NCI-H774 (cell line): ENCODE data around the gene ZNF469.

Source experiments
- DNase-seq: peaks from one replicate; lab custom pipeline; 2025; lab: John Stamatoyannopoulos, UW

The ZNF469 gene

GRCh38 chr16:88360999-88361398, 21.8 kb upstream of the ZNF469 start:
- DNase-seq = no peak

- DNase-seq = no peak
Measured at GRCh38 chr16:88361775-88362174, 21.0 kb upstream of the ZNF469 start.

GRCh38 chr16:88363239-88363891, 19.4 kb upstream of the ZNF469 start:
- DNase-seq = no peak

DNA sequence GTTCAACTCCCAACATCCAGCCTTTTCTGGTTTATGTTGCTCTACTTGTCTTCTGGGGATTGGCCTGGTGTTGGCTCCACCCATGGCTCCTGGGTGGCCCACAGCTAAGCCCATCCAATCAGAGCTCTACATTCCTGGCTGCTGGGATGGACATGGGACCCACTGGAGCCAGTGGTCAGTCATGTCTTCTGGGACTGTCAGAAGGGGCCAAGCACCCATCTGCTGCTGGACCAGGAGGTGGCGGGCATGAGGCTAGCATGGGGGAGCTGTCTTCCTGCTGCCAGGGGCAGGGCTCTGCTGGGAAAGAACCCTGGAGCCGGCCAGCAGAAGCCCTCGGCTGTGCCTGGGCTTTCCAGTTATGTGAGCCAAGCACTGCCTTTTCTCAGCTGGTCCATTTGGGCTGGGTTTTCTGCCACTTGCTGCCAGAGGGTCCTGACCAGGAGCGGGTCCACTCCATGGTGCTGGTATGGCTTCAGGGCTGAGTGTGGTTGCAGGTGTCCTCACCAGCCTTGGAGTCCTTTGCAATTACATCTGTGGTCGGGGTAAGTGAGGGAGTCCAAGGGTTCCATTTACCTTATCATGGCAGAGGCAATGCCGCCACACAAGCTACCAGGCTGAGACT, 17.4 kb upstream of the ZNF469 start:
- no peak for DNase-seq

DNA sequence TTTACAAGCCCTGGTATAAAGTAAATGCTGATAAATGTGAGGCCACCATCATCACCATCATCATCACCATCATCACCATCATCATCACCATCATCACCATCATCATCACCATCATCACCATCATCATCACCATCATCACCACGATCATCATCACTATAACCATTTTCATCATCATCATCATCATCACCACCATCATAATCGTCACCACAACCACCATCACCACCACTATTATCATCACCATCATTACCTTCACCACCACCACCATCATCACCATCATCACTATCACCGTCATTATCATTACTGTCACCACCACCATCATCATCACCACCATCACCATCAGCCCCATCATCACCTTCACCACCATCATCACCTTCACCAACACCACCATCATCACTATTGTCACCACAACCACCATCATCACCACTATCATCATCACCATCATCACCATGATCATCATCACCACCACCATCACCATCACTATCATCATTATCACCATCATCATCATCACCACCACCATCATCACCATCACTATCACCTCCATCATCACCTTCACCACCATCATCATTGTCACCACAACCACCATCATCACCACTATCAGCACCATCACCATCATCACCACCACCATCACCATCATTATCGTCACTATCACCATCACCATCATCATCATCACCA, 16.6 kb upstream of the ZNF469 start:
- DNase-seq = no peak

GRCh38 chr16:88366704-88367047, 16.1 kb upstream of the ZNF469 start:
- no peak for DNase-seq

DNA sequence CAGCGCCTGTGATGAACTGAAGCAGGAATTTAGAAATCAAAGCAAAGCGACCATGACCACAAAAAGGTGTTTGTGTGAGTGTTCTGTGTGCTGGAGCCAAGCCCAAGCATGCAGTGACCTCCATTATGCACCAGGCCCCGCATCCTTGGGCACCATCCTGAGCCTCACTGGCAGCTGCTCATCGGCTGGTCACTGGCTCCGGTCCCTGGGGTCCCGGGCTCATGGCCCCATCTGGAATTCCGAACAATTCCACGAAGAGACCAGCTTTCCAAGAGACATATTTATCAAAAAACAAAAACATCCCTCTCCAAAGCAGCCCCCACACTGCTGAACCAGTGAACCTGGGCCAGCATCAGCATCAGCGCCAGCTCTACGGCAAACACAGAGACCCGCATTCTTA, 15.2 kb upstream of the ZNF469 start:
- no peak for DNase-seq

- no peak for DNase-seq
Measured at GRCh38 chr16:88368036-88368435, 14.7 kb upstream of the ZNF469 start.

GRCh38 chr16:88368994-88369393, 13.8 kb upstream of the ZNF469 start:
- no peak for DNase-seq

DNA sequence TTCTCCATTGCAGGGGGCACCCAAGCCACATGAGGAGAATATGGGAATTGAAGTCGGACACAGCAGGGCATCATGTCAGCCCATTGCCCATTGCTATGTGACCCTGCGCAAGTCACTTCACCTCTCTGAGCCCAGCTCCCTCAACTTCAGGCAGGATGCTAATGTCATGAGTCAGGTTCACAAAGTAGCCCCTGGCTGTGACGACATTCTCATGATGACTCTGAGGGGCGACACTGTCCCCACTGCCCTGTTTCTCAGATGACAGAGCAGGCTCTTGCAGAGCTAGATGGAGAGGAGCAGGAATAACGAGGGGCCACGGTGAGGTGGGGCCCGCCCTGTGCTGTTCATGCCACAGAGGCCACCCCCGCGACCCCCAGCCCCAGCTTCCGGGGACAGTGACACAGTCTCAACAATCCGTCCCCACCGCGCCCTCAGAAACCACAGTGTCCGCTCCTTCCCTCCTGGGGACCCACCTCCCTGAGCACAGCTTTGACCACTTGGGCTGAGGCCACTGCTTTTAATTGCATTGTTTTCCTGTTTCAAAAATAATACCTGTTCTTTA, 13.2 kb upstream of the ZNF469 start:
- DNase-seq = no peak

GRCh38 chr16:88370365-88370764, 12.4 kb upstream of the ZNF469 start:
- no peak for DNase-seq

- DNase-seq = no peak
Measured at GRCh38 chr16:88372522-88372921, 10.2 kb upstream of the ZNF469 start.

- no peak for DNase-seq
Measured at GRCh38 chr16:88373211-88373610, 9.5 kb upstream of the ZNF469 start.

DNA sequence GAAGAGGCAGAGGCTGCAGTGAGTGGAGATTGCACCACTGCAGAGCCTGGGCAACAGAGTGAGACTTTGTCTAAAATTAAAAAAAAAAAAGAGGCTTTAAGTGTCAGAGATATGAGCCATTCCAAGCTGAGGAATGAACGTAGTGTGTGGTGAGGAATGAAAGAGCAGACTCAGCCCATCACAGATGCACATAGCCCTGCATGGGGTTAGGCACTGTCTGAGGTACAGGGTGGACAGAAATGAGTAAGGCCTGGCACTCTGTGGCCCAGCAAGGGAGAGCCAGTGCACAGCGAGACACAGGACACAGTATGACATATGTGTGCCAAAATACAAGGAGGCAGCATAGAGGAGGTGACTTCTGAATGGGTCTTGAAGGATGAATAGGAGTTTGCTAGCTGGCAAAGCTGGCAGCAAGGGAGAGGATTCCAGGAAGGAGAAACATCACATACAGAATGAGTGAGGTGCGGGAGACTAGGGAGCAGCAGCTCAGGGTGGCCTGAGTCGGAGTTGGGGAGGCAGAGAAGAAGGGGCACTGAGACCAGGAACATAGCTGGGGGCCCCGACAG, 8.7 kb upstream of the ZNF469 start:
- no peak for DNase-seq

DNA sequence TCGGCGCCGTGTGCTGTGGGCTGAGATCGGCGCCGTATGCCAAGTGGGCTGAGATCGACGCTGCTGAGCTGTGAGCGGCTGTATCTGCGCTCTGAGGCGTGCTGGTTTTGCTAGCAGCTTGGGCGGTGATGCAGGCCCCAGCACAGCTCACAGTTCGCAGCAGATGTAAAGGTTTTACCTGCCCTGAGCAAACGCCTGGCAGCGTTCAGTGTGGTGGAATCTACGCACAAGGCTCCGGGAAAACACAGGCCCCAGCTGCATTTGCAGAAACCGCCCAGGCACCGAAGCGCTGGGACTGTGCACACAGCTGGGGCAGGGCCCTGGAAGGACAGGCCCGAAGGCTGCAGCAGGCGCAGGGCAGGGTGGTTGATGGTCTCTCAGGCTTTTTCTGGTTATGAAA, 8.0 kb upstream of the ZNF469 start:
- no peak for DNase-seq

- DNase-seq = no peak
Measured at GRCh38 chr16:88375236-88375975, 7.4 kb upstream of the ZNF469 start.

DNA sequence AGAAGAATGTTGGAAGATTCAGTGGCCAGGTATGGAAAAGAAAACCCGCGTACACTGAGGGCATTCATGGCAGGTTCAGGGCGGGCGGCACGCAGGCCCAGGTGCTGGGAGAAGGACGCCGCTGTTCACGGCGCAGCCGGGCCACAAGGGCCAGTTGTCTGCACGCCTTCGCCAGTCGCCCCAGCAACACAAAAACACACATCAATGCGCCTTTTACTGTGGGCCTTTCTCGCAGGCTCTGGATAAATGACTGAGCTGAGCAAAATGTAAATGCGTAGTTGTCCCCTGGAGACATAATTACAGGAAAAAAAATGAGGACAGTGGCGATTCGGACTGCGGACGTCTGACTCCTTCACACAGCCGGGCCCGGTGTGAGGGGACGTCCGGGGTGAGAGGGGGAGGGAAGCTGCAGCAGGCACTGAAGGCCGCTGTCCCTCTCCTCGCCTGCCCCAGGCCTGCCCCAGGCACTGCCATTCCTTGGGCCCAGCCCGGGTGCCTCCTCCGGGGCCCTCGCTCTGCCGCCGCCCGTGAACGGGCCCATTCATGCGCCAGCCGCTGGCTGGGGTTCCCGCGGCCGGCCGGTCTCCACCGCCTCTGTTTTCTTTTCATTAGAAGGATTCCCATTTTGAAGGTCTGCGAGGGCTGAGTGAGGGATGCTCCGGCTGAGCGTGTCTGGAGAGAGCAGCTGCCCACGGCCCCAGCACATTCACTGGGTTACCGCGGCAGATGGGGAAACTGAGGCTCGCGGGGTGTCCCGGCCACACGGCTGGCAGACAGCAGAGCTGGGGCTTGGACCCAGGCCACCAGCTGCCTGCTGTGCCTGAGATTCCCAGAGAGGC, 6.5 kb upstream of the ZNF469 start:
- DNase-seq = no peak

- no peak for DNase-seq
Measured at GRCh38 chr16:88376835-88377726, 5.7 kb upstream of the ZNF469 start.

DNA sequence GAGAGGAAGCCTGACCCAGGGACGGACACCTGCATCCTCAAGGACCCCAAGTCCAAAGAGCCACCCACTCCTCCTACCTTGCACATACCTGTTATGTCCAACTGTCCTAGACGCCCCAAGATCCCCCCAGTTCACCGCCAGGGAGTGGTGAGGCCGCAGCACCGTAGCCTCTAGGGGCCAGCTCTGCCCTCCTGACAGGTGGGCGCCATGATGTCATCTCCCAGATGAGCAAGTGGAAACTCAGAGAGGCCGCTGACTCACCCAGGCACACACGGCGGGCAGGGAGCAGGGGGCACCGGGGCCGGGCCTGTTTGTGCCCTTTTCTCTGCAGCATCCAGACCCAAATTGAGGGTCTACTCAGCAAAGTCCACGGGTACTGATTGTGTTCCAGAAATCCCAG, 4.8 kb upstream of the ZNF469 start:
- DNase-seq = no peak

GRCh38 chr16:88378401-88378800, 4.4 kb upstream of the ZNF469 start:
- DNase-seq = no peak
